Measurements from ENCODE around the gene CHST12.

DNA sequence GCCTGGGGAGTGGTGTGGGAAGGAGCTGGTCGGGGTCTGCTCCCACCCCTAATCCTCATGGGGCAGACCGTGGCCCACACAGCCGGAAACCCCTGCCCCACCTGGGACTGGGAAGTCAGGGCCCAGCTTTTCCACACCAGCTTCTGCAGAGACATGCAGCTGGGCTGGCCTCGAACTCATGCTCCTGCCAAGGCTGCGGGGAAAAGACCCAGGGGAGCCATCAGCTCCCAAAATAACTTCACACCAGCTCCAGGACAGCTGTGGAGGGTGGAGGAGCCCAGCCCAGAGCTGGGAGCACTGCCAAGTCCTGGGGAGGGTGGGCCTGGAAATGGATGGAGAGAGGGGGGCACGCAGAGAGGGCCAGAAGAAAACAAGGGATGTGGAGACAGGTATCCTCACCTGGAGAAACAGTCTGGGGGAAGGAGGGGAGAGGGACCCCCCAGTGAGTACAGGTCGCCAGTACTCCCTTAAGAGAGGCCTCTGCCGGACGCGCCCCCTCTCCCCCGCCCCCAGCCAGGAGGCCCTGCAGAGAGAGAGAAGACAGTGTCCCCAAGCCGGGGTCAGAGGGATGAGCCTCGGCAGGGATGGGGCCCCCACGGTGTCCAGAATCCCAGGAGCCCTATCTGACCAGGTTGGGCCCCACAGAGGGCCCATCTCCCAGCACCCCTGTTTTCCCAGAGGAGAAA, 84.3 kb downstream of the CHST12 start:
- TF ChIP-seq, protein P1, sequence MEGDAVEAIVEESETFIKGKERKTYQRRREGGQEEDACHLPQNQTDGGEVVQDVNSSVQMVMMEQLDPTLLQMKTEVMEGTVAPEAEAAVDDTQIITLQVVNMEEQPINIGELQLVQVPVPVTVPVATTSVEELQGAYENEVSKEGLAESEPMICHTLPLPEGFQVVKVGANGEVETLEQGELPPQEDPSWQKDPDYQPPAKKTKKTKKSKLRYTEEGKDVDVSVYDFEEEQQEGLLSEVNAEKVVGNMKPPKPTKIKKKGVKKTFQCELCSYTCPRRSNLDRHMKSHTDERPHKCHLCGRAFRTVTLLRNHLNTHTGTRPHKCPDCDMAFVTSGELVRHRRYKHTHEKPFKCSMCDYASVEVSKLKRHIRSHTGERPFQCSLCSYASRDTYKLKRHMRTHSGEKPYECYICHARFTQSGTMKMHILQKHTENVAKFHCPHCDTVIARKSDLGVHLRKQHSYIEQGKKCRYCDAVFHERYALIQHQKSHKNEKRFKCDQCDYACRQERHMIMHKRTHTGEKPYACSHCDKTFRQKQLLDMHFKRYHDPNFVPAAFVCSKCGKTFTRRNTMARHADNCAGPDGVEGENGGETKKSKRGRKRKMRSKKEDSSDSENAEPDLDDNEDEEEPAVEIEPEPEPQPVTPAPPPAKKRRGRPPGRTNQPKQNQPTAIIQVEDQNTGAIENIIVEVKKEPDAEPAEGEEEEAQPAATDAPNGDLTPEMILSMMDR (IDR thresholded peaks at IDR 0.05), result no peak
- no peak for TF ChIP-seq POLR2A (IDR thresholded peaks at IDR 0.05)
